ENCODE measurements around the gene MCF2L2. TPM values are rescaled to one million over a fixed set of nuclear protein-coding genes. Genes with fewer than 3 reads are reported as not detected.

The MCF2L2 gene
- total RNA-seq, 1 experiment from 2014 or later: 0.15 TPM

GRCh38 chr3:183295211-183295610, 133.2 kb downstream of the MCF2L2 start:
- peak; percentile 87 for DNase-seq (ENCODE audit: low read depth)

- DNase-seq (ENCODE audit: low read depth): no peak
Observed at GRCh38 chr3:183293966-183294365, 134.5 kb downstream of the MCF2L2 start.

GRCh38 chr3:183291497-183292031, 136.9 kb downstream of the MCF2L2 start:
- peak; percentile 35 for DNase-seq (ENCODE audit: low read depth)

- DNase-seq (ENCODE audit: low read depth): no peak
Observed at GRCh38 chr3:183290216-183290615, 138.2 kb downstream of the MCF2L2 start.

- no peak for DNase-seq (ENCODE audit: low read depth)
Observed at GRCh38 chr3:183288117-183288516, 140.3 kb downstream of the MCF2L2 start.

- peak; percentile 81 for DNase-seq (ENCODE audit: low read depth)
Observed at GRCh38 chr3:183287301-183287971, 141.0 kb downstream of the MCF2L2 start.

- peak; percentile 99 for DNase-seq (ENCODE audit: low read depth)
Observed at GRCh38 chr3:183285828-183286457, 142.5 kb downstream of the MCF2L2 start.

GRCh38 chr3:183285318-183285717, 143.1 kb downstream of the MCF2L2 start:
- DNase-seq (ENCODE audit: low read depth): no peak

- DNase-seq (ENCODE audit: low read depth): no peak
Observed at GRCh38 chr3:183284570-183284969, 143.8 kb downstream of the MCF2L2 start.

GRCh38 chr3:183283886-183284285, 144.5 kb downstream of the MCF2L2 start:
- peak; percentile 37 for DNase-seq (ENCODE audit: low read depth)

GRCh38 chr3:183281126-183281797, 147.2 kb downstream of the MCF2L2 start:
- DNase-seq (ENCODE audit: low read depth): peak; percentile 87

- no peak for DNase-seq (ENCODE audit: low read depth)
Observed at GRCh38 chr3:183279371-183279770, 149.0 kb downstream of the MCF2L2 start.

- peak; percentile 39 for DNase-seq (ENCODE audit: low read depth)
Observed at GRCh38 chr3:183278479-183279088, 149.8 kb downstream of the MCF2L2 start.

- DNase-seq (ENCODE audit: low read depth): no peak
Observed at GRCh38 chr3:183277260-183277659, 151.2 kb downstream of the MCF2L2 start.

- DNase-seq (ENCODE audit: low read depth): no peak
Observed at GRCh38 chr3:183275937-183276336, 152.5 kb downstream of the MCF2L2 start.

GRCh38 chr3:183275418-183275817, 153.0 kb downstream of the MCF2L2 start:
- DNase-seq (ENCODE audit: low read depth): peak; percentile 42

GRCh38 chr3:183274609-183275008, 153.8 kb downstream of the MCF2L2 start:
- DNase-seq (ENCODE audit: low read depth): peak; percentile 49

- DNase-seq (ENCODE audit: low read depth): no peak
Observed at GRCh38 chr3:183272791-183273190, 155.6 kb downstream of the MCF2L2 start.

GRCh38 chr3:183272142-183272541, 156.3 kb downstream of the MCF2L2 start:
- DNase-seq (ENCODE audit: low read depth): no peak

- DNase-seq (ENCODE audit: low read depth): no peak
Observed at GRCh38 chr3:183270344-183270743, 158.1 kb downstream of the MCF2L2 start.

GRCh38 chr3:183269345-183269744, 159.1 kb downstream of the MCF2L2 start:
- no peak for DNase-seq (ENCODE audit: low read depth)

- DNase-seq (ENCODE audit: low read depth): no peak
Observed at GRCh38 chr3:183268366-183268765, 160.1 kb downstream of the MCF2L2 start.
